ENCODE data around the gene UNC13D. TPM values are rescaled to one million over a fixed set of nuclear protein-coding genes. Genes with fewer than 3 reads are reported as not detected.

The UNC13D gene
- total RNA-seq, 4 donors from 2014 or later, result 3.0 to 48.3 (median 16.2) TPM

GRCh38 chr17:75834279-75834920 lies 9.8 kb downstream of the UNC13D start:
- Histone ChIP-seq H3K27ac (no peak overlapping the region), H3K4me3 (no peak overlapping the region), H3K4me1 (peaks cover 0 to 13% (median 0%) of the 10 kb centered on the region in 4 donors), H3K27me3 (no peaks in the 10 kb centered on the region), H3K9me3 (no peaks in the 10 kb centered on the region), H3K36me3 (no peaks in the 10 kb centered on the region)
- intact Hi-C loops (cut with DNase I; ENCODE audit: low total_unique reads), result no loop called here
- in situ Hi-C loops (cut with MboI; ENCODE audit: low pct_ligation_motif_present in 1 of 4, low pct_unique_long_range_greater_than_20kb in 1 of 4, low sequenced_read_pairs in 3 of 4), result no loop called here
- no peak for TF ChIP-seq CTCF (IDR thresholded peaks at IDR 0.05)
- TF ChIP-seq EP300 (IDR thresholded peaks at IDR 0.05; ENCODE audit: low read depth), result no peak
- no peak for TF ChIP-seq POLR2A (IDR thresholded peaks at IDR 0.05)
- no peak for TF ChIP-seq POLR2AphosphoS5 (IDR thresholded peaks at IDR 0.05)
- DNase-seq, result no peak
- WGBS, 2 donors (ENCODE audit: low coverage in 1 of 2), result 78 to 91% methylated on average over 11 to 21 of the region's 25 CpGs

GRCh38 chr17:75832652-75833400 lies 11.4 kb downstream of the UNC13D start:
- Histone ChIP-seq H3K27ac (peak overlapping the region; percentile 7 to 76 (median 70)), H3K4me1 (peaks cover 2 to 16% (median 7%) of the 10 kb centered on the region in 4 donors), H3K9me3 (no peaks in the 10 kb centered on the region), H3K4me3 (no peak overlapping the region), H3K27me3 (no peaks in the 10 kb centered on the region), H3K36me3 (no peaks in the 10 kb centered on the region)
- in situ Hi-C loops (cut with MboI; ENCODE audit: low pct_ligation_motif_present in 1 of 4, low pct_unique_long_range_greater_than_20kb in 1 of 4, low sequenced_read_pairs in 3 of 4), result no loop called here
- no peak for TF ChIP-seq CTCF (IDR thresholded peaks at IDR 0.05)
- TF ChIP-seq EP300 (IDR thresholded peaks at IDR 0.05; ENCODE audit: low read depth), result no peak
- TF ChIP-seq POLR2AphosphoS5 (IDR thresholded peaks at IDR 0.05), result no peak
- TF ChIP-seq POLR2A (IDR thresholded peaks at IDR 0.05), result no peak
- 61 to 76% methylated on average over 3 to 18 of the region's 20 CpGs for WGBS, 2 donors (ENCODE audit: low coverage in 1 of 2)
- intact Hi-C loops (cut with DNase I; ENCODE audit: low total_unique reads), result no loop called here
- DNase-seq, result no peak

- no peaks in the 10 kb centered on the region for H3K36me3 ChIP-seq
- TF ChIP-seq POLR2AphosphoS5 (IDR thresholded peaks at IDR 0.05), result peak in 1 of 3 donors; percentile 26
- no peak for TF ChIP-seq POLR2A (IDR thresholded peaks at IDR 0.05)
- TF ChIP-seq CTCF (IDR thresholded peaks at IDR 0.05), result no peak
- DNase-seq, result peak; percentile 57
- 78 to 82% methylated on average over 6 to 10 of the region's 10 CpGs for WGBS, 2 donors (ENCODE audit: low coverage in 1 of 2)
- H3K9me3 ChIP-seq, result no peaks in the 10 kb centered on the region
- H3K4me1 ChIP-seq, result peaks cover 9 to 22% (median 12%) of the 10 kb centered on the region in 4 donors
- in situ Hi-C loops (cut with MboI; ENCODE audit: low pct_ligation_motif_present in 1 of 4, low pct_unique_long_range_greater_than_20kb in 1 of 4, low sequenced_read_pairs in 3 of 4), result no loop called here
- no peaks in the 10 kb centered on the region for H3K27me3 ChIP-seq
- intact Hi-C loops (cut with DNase I; ENCODE audit: low total_unique reads), result no loop called here
- H3K27ac ChIP-seq, result peak overlapping the region; percentile 7 to 76 (median 70)
- no peak overlapping the region for H3K4me3 ChIP-seq
Measured at GRCh38 chr17:75832164-75832651, 12.0 kb downstream of the UNC13D start.

GRCh38 chr17:75831032-75831571 lies 13.1 kb downstream of the UNC13D start:
- Histone ChIP-seq H3K9me3 (no peaks in the 10 kb centered on the region), H3K4me1 (peaks cover 12 to 26% (median 15%) of the 10 kb centered on the region in 4 donors), H3K27ac (peak overlapping the region; percentile 17 to 56 (median 36)), H3K4me3 (peak overlapping the region in 2 of 4 donors; percentile 5 to 19), H3K27me3 (no peaks in the 10 kb centered on the region), H3K36me3 (no peaks in the 10 kb centered on the region)
- peak; percentile 56 for DNase-seq
- TF ChIP-seq POLR2A (IDR thresholded peaks at IDR 0.05) (no peak), EP300 (IDR thresholded peaks at IDR 0.05; ENCODE audit: low read depth) (no peak), POLR2AphosphoS5 (IDR thresholded peaks at IDR 0.05) (no peak), CTCF (IDR thresholded peaks at IDR 0.05) (no peak)
- in situ Hi-C loops (cut with MboI; ENCODE audit: low pct_ligation_motif_present in 1 of 4, low pct_unique_long_range_greater_than_20kb in 1 of 4, low sequenced_read_pairs in 3 of 4), result no loop called here
- intact Hi-C loops (cut with DNase I; ENCODE audit: low total_unique reads), result no loop called here
- 65% methylated on average over 13 of the region's 15 CpGs; no CpG with 5 or more reads in 1 of the 2 donors for WGBS, 2 donors (ENCODE audit: low coverage in 1 of 2)

Measured in transverse colon (tissue), 4 donors.